IMR-90 (cell line): ENCODE data around the gene CAMKMT. TPM values are rescaled to one million over a fixed set of nuclear protein-coding genes. Genes with fewer than 3 reads are reported as not detected.

Source experiments
- ATAC-seq: fragments of 200-7000 bp; cut with Tn5 transposase; 2 replicates; pipeline ENCODE4 v1.9.1; 2020; ENCODE audit warnings: low read depth, mild to moderate bottlenecking, moderate library complexity
- BruUV-seq: library from RNA; stranded (reverse); fragments of 400-500 nt; replicated peaks from 2 replicates; lab custom pipeline; 2021; lab: Mats Ljungman, UMichigan
- CTCF ChIA-PET: fragments of 300-600 bp; formaldehyde crosslinking; extraction: SDS; loops from one replicate; lab custom pipeline; 2021; ENCODE audit warnings: antibody characterized with exemption; lab: Yijun Ruan, JAX
- POLR2A ChIA-PET: fragments of 300-600 bp; sonication (Branson Sonifier 250); formaldehyde crosslinking; loops from one replicate; lab custom pipeline; 2022; ENCODE audit warnings: antibody characterized with exemption; ENCODE audit not compliant: unreplicated experiment; lab: Charles Lee
- DNase-seq: peaks from one replicate; pipeline ENCODE4 v3.0.0; 2013
- H2AFZ ChIP-seq: replicated peaks from 2 replicates; pipeline ENCODE3; 2013; ENCODE audit warnings: low read length, mild to moderate bottlenecking; ENCODE audit not compliant: poor library complexity
- H2AK5ac ChIP-seq: 2 replicates; pipeline ENCODE4 v1.6.1; 2013; ENCODE audit warnings: low read depth, low read length, inconsistent platforms
- H2AK9ac ChIP-seq: replicated peaks from 2 replicates; pipeline ENCODE3; 2013; ENCODE audit warnings: mild to moderate bottlenecking, low read depth, low read length, moderate library complexity; ENCODE audit not compliant: poor library complexity
- H2BK120ac ChIP-seq: 2 replicates; pipeline ENCODE4 v1.6.1; 2013; ENCODE audit warnings: low read depth, low read length, inconsistent platforms
- H2BK15ac ChIP-seq: 3 replicates; pipeline ENCODE4 v1.6.1; 2013; ENCODE audit warnings: low read depth, low read length, inconsistent platforms
- H2BK20ac ChIP-seq: 2 replicates; pipeline ENCODE4 v1.6.1; 2013; ENCODE audit warnings: low read depth, mild to moderate bottlenecking, inconsistent platforms, low read length, moderate library complexity
- H2BK5ac ChIP-seq: 2 replicates; pipeline ENCODE4 v1.6.1; 2013; ENCODE audit warnings: mild to moderate bottlenecking, low read depth, low read length, inconsistent platforms; ENCODE audit not compliant: poor library complexity, severe bottlenecking
- H3K14ac ChIP-seq: replicated peaks from 2 replicates; pipeline ENCODE4 v1.6.1; 2013; ENCODE audit warnings: low read depth, low read length, inconsistent platforms
- H3K18ac ChIP-seq: 2 replicates; pipeline ENCODE4 v1.6.1; 2013; ENCODE audit warnings: low read depth, low read length, control low read depth
- H3K23ac ChIP-seq: 2 replicates; pipeline ENCODE4 v1.6.1; 2013; ENCODE audit warnings: low read depth, low read length, inconsistent platforms
- H3K27ac ChIP-seq: 2 replicates; pipeline ENCODE4 v1.5.1; 2013; ENCODE audit warnings: mild to moderate bottlenecking, control low read depth, low read length; ENCODE audit not compliant: insufficient read depth
- H3K27me3 ChIP-seq: 2 replicates; pipeline ENCODE4 v1.6.1; 2013; ENCODE audit warnings: low read length; ENCODE audit not compliant: control insufficient read depth, insufficient read depth
- H3K36me3 ChIP-seq: 2 replicates; pipeline ENCODE4 v1.6.1; 2013; ENCODE audit warnings: low read length, mixed read lengths; ENCODE audit not compliant: control insufficient read depth, insufficient read depth
- H3K4ac ChIP-seq: 2 replicates; pipeline ENCODE4 v1.6.1; 2013; ENCODE audit warnings: low read depth, low read length, inconsistent platforms
- H3K4me1 ChIP-seq: 2 replicates; pipeline ENCODE4 v1.6.1; 2013; ENCODE audit warnings: low read length, mixed read lengths; ENCODE audit not compliant: control insufficient read depth, insufficient read depth
- H3K4me2 ChIP-seq: 2 replicates; pipeline ENCODE4 v1.6.1; 2013; ENCODE audit warnings: low read depth, mild to moderate bottlenecking, control low read depth, low read length, moderate library complexity
- H3K4me3 ChIP-seq: 2 replicates; pipeline ENCODE4 v1.5.1; 2013; ENCODE audit warnings: low read depth, mild to moderate bottlenecking, control low read depth, low read length, moderate library complexity; ENCODE audit not compliant: insufficient read depth
- H3K56ac ChIP-seq: 2 replicates; pipeline ENCODE4 v1.6.1; 2013; ENCODE audit warnings: low read length, inconsistent platforms; ENCODE audit not compliant: insufficient read depth; ENCODE audit errors: extremely low read depth
- H3K79me1 ChIP-seq, 2 experiments: 2 replicates each; pipeline ENCODE4 v1.6.1; 2013; ENCODE audit warnings: low read length in 2 of 2, inconsistent platforms in 1 of 2, low read depth in 1 of 2
- H3K9ac ChIP-seq: 2 replicates; pipeline ENCODE4 v1.6.1; 2013; ENCODE audit warnings: low read depth, low read length, control low read depth
- H3K9me1 ChIP-seq: 2 replicates; pipeline ENCODE4 v1.6.1; 2013; ENCODE audit warnings: low read length, inconsistent platforms; ENCODE audit not compliant: insufficient read depth
- H3K9me3 ChIP-seq: 2 replicates; pipeline ENCODE4 v1.6.1; 2013; ENCODE audit warnings: low read length; ENCODE audit not compliant: control insufficient read depth, insufficient read depth
- H4K20me1 ChIP-seq: 2 replicates; pipeline ENCODE4 v1.6.1; 2013; ENCODE audit warnings: low read length, inconsistent platforms; ENCODE audit not compliant: insufficient read depth
- H4K5ac ChIP-seq: 2 replicates; pipeline ENCODE4 v1.6.1; 2013; ENCODE audit warnings: mild to moderate bottlenecking, low read depth, low read length, control low read depth
- H4K8ac ChIP-seq, 2 experiments: 2 replicates each; pipeline ENCODE4 v1.6.1; 2013; ENCODE audit warnings: low read depth in 2 of 2, low read length in 2 of 2, control low read depth in 1 of 2, inconsistent platforms in 1 of 2
- H4K91ac ChIP-seq: 2 replicates; pipeline ENCODE4 v1.6.1; 2013; ENCODE audit warnings: low read depth, low read length, inconsistent platforms; ENCODE audit not compliant: insufficient read depth
- BHLHE40 ChIP-seq: fragments of 150-350 bp; IDR thresholded peaks from 2 replicates; pipeline ENCODE4 v1.6.1; 2016; ENCODE audit warnings: mild to moderate bottlenecking, low read depth, low read length
- CEBPB ChIP-seq: IDR thresholded peaks from 2 replicates; pipeline ENCODE4 v1.6.1; 2012; ENCODE audit warnings: low read depth, low read length, improper control_type of control experiment
- CHD1 ChIP-seq: IDR thresholded peaks from 2 replicates; pipeline ENCODE4 v1.6.1; 2012; ENCODE audit warnings: low read depth, low read length, improper control_type of control experiment
- CTCF ChIP-seq: conservative IDR thresholded peaks from 2 replicates; pipeline ENCODE4 v1.5.1; 2012; ENCODE audit warnings: mild to moderate bottlenecking, low read depth, low read length, improper control_type of control experiment
- ELK1 ChIP-seq: fragments of 150-350 bp; IDR thresholded peaks from 2 replicates; pipeline ENCODE4 v1.6.1; 2016; ENCODE audit warnings: low read depth, mild to moderate bottlenecking, low read length, moderate library complexity, borderline replicate concordance
- FOS ChIP-seq: fragments of 150-350 bp; IDR thresholded peaks from 2 replicates; pipeline ENCODE4 v1.6.1; 2016; ENCODE audit warnings: low read depth, low read length
- MAFK ChIP-seq: IDR thresholded peaks from 2 replicates; pipeline ENCODE4 v1.6.1; 2012; ENCODE audit warnings: low read depth, low read length, improper control_type of control experiment
- MAZ ChIP-seq: IDR thresholded peaks from 2 replicates; pipeline ENCODE4 v1.6.1; 2012; ENCODE audit warnings: low read depth, mild to moderate bottlenecking, low read length, improper control_type of control experiment, moderate library complexity, borderline replicate concordance
- MXI1 ChIP-seq: IDR thresholded peaks from 2 replicates; pipeline ENCODE4 v1.6.1; 2012; ENCODE audit warnings: low read depth, mild to moderate bottlenecking, low read length, moderate library complexity, borderline replicate concordance
- NFE2L2 ChIP-seq: fragments of 150-350 bp; IDR thresholded peaks from 2 replicates; pipeline ENCODE4 v1.6.1; 2016; ENCODE audit warnings: low read depth, mild to moderate bottlenecking, low read length
- POLR2A ChIP-seq: IDR thresholded peaks from 2 replicates; pipeline ENCODE4 v1.6.1; 2012; ENCODE audit warnings: mild to moderate bottlenecking, low read depth, low read length
- RAD21 ChIP-seq: IDR thresholded peaks from 2 replicates; pipeline ENCODE4 v1.6.1; 2012; ENCODE audit warnings: low read length, improper control_type of control experiment
- RCOR1 ChIP-seq: IDR thresholded peaks from 2 replicates; pipeline ENCODE4 v1.6.1; 2012; ENCODE audit warnings: mild to moderate bottlenecking, low read length, improper control_type of control experiment; ENCODE audit not compliant: insufficient replicate concordance
- RFX5 ChIP-seq: IDR thresholded peaks from 2 replicates; pipeline ENCODE4 v1.8.0; 2012; ENCODE audit warnings: low read depth, mild to moderate bottlenecking, low read length, moderate library complexity
- SMC3 ChIP-seq: fragments of 150-350 bp; IDR thresholded peaks from 2 replicates; pipeline ENCODE4 v1.6.1; 2016; ENCODE audit warnings: low read depth, mild to moderate bottlenecking, antibody characterized with exemption, low read length, moderate library complexity
- USF2 ChIP-seq: fragments of 150-350 bp; IDR thresholded peaks from 2 replicates; pipeline ENCODE4 v1.6.1; 2017; ENCODE audit warnings: mild to moderate bottlenecking, antibody characterized with exemption, low read length, low read depth
- WGBS, 2 experiments: methylation state at CpG; one replicate each; pipeline versions ENCODE4 v1.1.5 to v1.1.7; 2013; ENCODE audit warnings: missing lambda C conversion rate in 2 of 2; ENCODE audit not compliant: insufficient read length in 1 of 2; ENCODE audit errors: extremely low coverage in 2 of 2; 5-methylcytosine and 5-hydroxymethylcytosine counted together
- dilution Hi-C: fragments of 300-500 bp; cut with HindIII; formaldehyde crosslinking; loops from one replicate; pipeline ENCODE4 v1.14.3; 2018; ENCODE audit warnings: low sequenced_read_pairs; ENCODE audit not compliant: unreplicated experiment
- in situ Hi-C: fragments of 300-500 bp; cut with MboI; formaldehyde crosslinking; loops from 3 replicates; pipeline ENCODE4 v1.14.3; 2019; ENCODE audit warnings: low sequenced_read_pairs, inconsistent platforms, mixed read lengths
- intact Hi-C: fragments of 100-400 bp; cut with micrococcal nuclease; formaldehyde crosslinking; loops from 2 replicates; pipeline ENCODE4 v1.10.0; 2022
- polyA plus RNA-seq, 3 experiments: library from polyadenylated mRNA; depleted of rRNA; stranded (reverse); fragments of >200 nt; gene quantifications; 2 replicates each; pipeline ENCODE4 v1.2.3, GENCODE V29; 2012; ENCODE audit warnings: low replicate concordance in 1 of 3
- total RNA-seq: library from RNA; depleted of rRNA; stranded (reverse); fragments of >200 nt; gene quantifications from 2 replicates; pipeline ENCODE4 v1.2.3, GENCODE V29; 2012

The CAMKMT gene
- total and polyA plus RNA-seq, 2 of the 4 experiments (the other 2 are of a cell fraction) = 4.4 to 6.8 TPM

GRCh38 chr2:44642123-44642857, 280.5 kb downstream of the CAMKMT start:
- intact Hi-C loops (no loop called here), dilution Hi-C loops (no loop called here), in situ Hi-C loops (no loop called here)
- H2AK9ac ChIP-seq = no peak overlapping the region
- no peak overlapping the region for H3K14ac ChIP-seq
- H2AFZ ChIP-seq = no peak overlapping the region
- no peaks in the 10 kb centered on the region for H4K20me1 ChIP-seq
- no peak overlapping the region for H2BK15ac ChIP-seq
- H3K18ac ChIP-seq = no peak overlapping the region
- H3K4me3 ChIP-seq = no peak overlapping the region
- no peaks in the 10 kb centered on the region for H3K79me1 ChIP-seq
- no peak overlapping the region for H3K23ac ChIP-seq
- H2AK5ac ChIP-seq = no peak overlapping the region
- ChIA-PET CTCF (no interaction called here), POLR2A (no interaction called here)
- no CpG with 5 or more reads among the region's 3 CpGs for WGBS, 2 experiments
- no peak overlapping the region for H2BK20ac ChIP-seq
- no peak overlapping the region for H2BK120ac ChIP-seq
- no peaks in the 10 kb centered on the region for H3K36me3 ChIP-seq
- no peak overlapping the region for H3K4me2 ChIP-seq
- BruUV-seq = no TSS peak
- no peaks in the 10 kb centered on the region for H3K27me3 ChIP-seq
- no peaks in the 10 kb centered on the region for H3K4me1 ChIP-seq
- no peak overlapping the region for H3K56ac ChIP-seq
- no peaks in the 10 kb centered on the region for H3K9me3 ChIP-seq
- H2BK5ac ChIP-seq = no peak overlapping the region
- DNase-seq = no peak
- no peaks in the 10 kb centered on the region for H3K9me1 ChIP-seq
- H3K9ac ChIP-seq = no peak overlapping the region
- TF ChIP-seq NFE2L2 (no peak), MAZ (no peak), RAD21 (no peak), CTCF (no peak), CHD1 (no peak), BHLHE40 (no peak), RFX5 (no peak), FOS (no peak), ELK1 (no peak), MAFK (no peak), CEBPB (no peak), MXI1 (no peak), RCOR1 (no peak), POLR2A (no peak), USF2 (no peak), SMC3 (no peak)
- no peak for ATAC-seq
- H4K5ac ChIP-seq = no peak overlapping the region
- H3K27ac ChIP-seq = no peak overlapping the region
- no peak overlapping the region for H3K4ac ChIP-seq
- H4K8ac ChIP-seq = no peak overlapping the region
- no peak overlapping the region for H4K91ac ChIP-seq
